ENCODE measurements around the gene DLGAP1. TPM values are rescaled to one million over a fixed set of nuclear protein-coding genes. Genes with fewer than 3 reads are reported as not detected.

DLGAP1 gene
- total and polyA plus RNA-seq, 2 of the 4 experiments (the other 2 are of a cell fraction): under 0.01 to 0.09 TPM

- H3K14ac ChIP-seq (replicated peaks; ENCODE audit: low read depth, low read length): no peak overlapping the region
- H3K79me1 ChIP-seq (ENCODE audit: low read depth in 1 of 2, low read length in 2 of 2): no peaks in the 10 kb centered on the region
- ATAC-seq (ENCODE audit: low read depth): no peak
- H3K4me2 ChIP-seq (ENCODE audit: low read depth, low read length): no peak overlapping the region
- no peak overlapping the region for H3K27ac ChIP-seq (ENCODE audit: insufficient read depth, low read length)
- no peak overlapping the region for H3K18ac ChIP-seq (ENCODE audit: low read depth, low read length)
- H2AFZ ChIP-seq (replicated peaks; ENCODE audit: low read length, poor library complexity): no peak overlapping the region
- H3K27me3 ChIP-seq (ENCODE audit: control insufficient read depth, insufficient read depth, low read length): no peaks in the 10 kb centered on the region
- no peak overlapping the region for H3K4ac ChIP-seq (ENCODE audit: low read depth, low read length)
- TF ChIP-seq MAZ (IDR thresholded peaks at IDR 0.05; ENCODE audit: borderline replicate concordance, low read depth, low read length) (no peak), RFX5 (IDR thresholded peaks at IDR 0.05; ENCODE audit: low read depth, low read length) (no peak), RCOR1 (IDR thresholded peaks at IDR 0.05; ENCODE audit: insufficient replicate concordance, low read length) (no peak), BHLHE40 (IDR thresholded peaks at IDR 0.05; ENCODE audit: low read depth, low read length) (no peak), CTCF (conservative IDR thresholded peaks at IDR 0.05; ENCODE audit: low read depth, low read length) (no peak), POLR2A (IDR thresholded peaks at IDR 0.05; ENCODE audit: low read depth, low read length) (no peak), RAD21 (IDR thresholded peaks at IDR 0.05; ENCODE audit: low read length) (no peak), FOS (IDR thresholded peaks at IDR 0.05; ENCODE audit: low read depth, low read length) (no peak), USF2 (IDR thresholded peaks at IDR 0.05; ENCODE audit: low read depth, low read length) (no peak), ELK1 (IDR thresholded peaks at IDR 0.05; ENCODE audit: borderline replicate concordance, low read depth, low read length) (no peak), MXI1 (IDR thresholded peaks at IDR 0.05; ENCODE audit: borderline replicate concordance, low read depth, low read length) (no peak)
- H4K8ac ChIP-seq (ENCODE audit: low read depth in 2 of 2, low read length in 2 of 2): no peak overlapping the region
- no TSS peak for BruUV-seq (replicated peaks)
- H4K91ac ChIP-seq (ENCODE audit: insufficient read depth, low read depth, low read length): no peak overlapping the region
- H3K9me1 ChIP-seq (ENCODE audit: insufficient read depth, low read length): no peaks in the 10 kb centered on the region
- H3K56ac ChIP-seq (ENCODE audit: extremely low read depth, insufficient read depth, low read length): no peak overlapping the region
- H3K4me1 ChIP-seq (ENCODE audit: control insufficient read depth, insufficient read depth, low read length): no peaks in the 10 kb centered on the region
- H2BK5ac ChIP-seq (ENCODE audit: low read depth, low read length, poor library complexity, severe bottlenecking): no peak overlapping the region
- H2BK15ac ChIP-seq (ENCODE audit: low read depth, low read length): no peak overlapping the region
- no peaks in the 10 kb centered on the region for H3K36me3 ChIP-seq (ENCODE audit: control insufficient read depth, insufficient read depth, low read length)
- no peak for DNase-seq
- H3K23ac ChIP-seq (ENCODE audit: low read depth, low read length): no peak overlapping the region
- no peak overlapping the region for H2AK5ac ChIP-seq (ENCODE audit: low read depth, low read length)
- no peak overlapping the region for H2BK120ac ChIP-seq (ENCODE audit: low read depth, low read length)
- H3K9me3 ChIP-seq (ENCODE audit: control insufficient read depth, insufficient read depth, low read length): peaks cover 4% of the 10 kb centered on the region
- in situ Hi-C loops (cut with MboI; ENCODE audit: low sequenced_read_pairs) (no loop called here), dilution Hi-C loops (cut with HindIII; ENCODE audit: low sequenced_read_pairs, unreplicated experiment) (no loop called here), intact Hi-C loops (cut with micrococcal nuclease) (no loop called here)
- CTCF ChIA-PET: interaction anchor here (0.7 kb wide), 1 partner anchor 12 kb away, joined by 3 read pairs; no protein-coding TSS in a partner anchor
- H3K4me3 ChIP-seq (ENCODE audit: insufficient read depth, low read depth, low read length): no peak overlapping the region
- no peak overlapping the region for H3K9ac ChIP-seq (ENCODE audit: low read depth, low read length)
- H4K20me1 ChIP-seq (ENCODE audit: insufficient read depth, low read length): no peaks in the 10 kb centered on the region
- no peak overlapping the region for H2BK20ac ChIP-seq (ENCODE audit: low read depth, low read length)
- POLR2A ChIA-PET (ENCODE audit: unreplicated experiment): no interaction called here
- no peak overlapping the region for H2AK9ac ChIP-seq (replicated peaks; ENCODE audit: low read depth, low read length, poor library complexity)
- no CpG with 5 or more reads among the region's 5 CpGs for WGBS, 2 experiments (ENCODE audit: extremely low coverage in 2 of 2, insufficient read length in 1 of 2)
- H4K5ac ChIP-seq (ENCODE audit: low read depth, low read length): no peak overlapping the region
These were observed 187.5 kb downstream of the DLGAP1 start for GRCh38 chr18:4267641-4268040.
